Measurements from ENCODE around the gene SDK1.

SDK1 gene

DNA sequence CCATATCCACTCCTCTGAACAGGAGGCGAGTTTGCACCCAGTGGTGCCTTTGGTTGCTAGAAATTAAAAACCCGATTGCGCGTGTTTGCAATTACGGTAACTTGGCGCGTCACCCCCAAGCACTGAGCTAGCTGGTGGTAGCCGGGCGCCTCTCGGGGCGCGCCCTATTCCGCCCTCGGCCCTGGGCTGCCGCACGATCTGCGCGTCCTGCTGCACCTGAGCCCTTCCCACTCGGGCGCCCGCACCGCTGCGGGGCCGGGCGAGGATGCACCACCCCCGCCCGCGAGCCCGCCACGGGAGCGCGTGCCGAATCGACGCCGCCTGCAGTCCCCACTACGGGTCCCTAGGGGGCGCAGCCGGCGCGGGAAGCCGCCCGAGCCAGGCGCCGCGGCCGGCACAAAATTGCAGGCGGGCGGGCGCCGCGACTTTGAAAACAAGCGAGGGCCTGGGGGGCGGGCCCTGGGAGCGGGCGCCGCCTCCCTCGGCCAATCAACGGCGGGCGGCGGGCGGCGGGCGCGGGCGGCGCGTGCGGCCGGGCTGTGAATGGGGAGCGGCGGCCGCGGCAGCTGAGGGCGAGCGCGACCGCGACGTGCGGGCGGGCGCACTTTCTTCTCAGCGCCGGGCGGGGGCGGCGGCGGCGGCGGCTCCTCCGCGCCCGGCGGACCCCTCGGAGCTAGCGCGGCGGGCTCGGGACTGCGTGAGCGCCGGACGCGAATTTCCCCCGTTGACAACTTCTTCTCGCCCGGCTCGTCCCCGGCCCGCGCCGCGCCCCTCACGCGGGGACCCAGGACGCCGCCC is at the start of gene SDK1:
Gene SDK1, plus strand, starts transcription at position 602 of the 798 bp plus-strand sequence. CDS start 335 bp downstream, outside the sequence.
- DNase-seq, result peak; percentile 56

- no peak for DNase-seq
These were observed 46.3 kb upstream of the SDK1 start for GRCh38 chr7:3254718-3255117.

DNA sequence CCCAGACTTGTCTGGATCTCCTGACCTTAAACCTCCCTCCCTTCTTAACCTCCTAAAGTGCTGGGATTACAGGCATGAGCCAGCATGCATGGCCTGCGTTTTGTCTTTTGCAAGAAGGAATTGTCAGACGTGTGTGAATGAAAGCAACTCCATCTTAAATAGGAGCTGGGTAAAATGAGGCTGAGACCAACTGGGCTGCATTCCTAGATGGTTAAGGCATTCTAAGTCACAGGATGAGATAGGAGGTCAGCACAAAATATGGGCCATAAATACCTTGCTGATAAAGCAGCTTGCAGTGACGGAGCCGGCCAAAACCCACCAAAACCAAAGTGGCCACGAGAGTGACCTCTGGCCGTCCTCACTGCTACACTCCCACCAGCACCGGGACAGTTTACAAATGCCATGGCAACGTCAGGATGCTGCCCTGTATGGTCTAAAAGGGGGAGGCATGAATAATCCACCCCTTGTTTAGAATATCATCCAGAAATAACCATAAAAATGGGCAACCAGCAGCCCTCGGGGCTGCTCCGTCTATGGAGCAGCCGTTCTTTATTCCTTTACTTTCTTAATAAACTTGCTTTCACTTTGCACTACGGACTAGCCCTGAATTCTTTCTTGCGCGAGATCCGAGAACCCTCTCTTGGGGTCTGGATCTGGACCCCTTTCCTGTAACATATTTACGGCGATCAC is 41.2 kb upstream of the SDK1 start:
- DNase-seq, result no peak

GRCh38 chr7:3260401-3260715 is 40.7 kb upstream of the SDK1 start:
- no peak for DNase-seq

DNA sequence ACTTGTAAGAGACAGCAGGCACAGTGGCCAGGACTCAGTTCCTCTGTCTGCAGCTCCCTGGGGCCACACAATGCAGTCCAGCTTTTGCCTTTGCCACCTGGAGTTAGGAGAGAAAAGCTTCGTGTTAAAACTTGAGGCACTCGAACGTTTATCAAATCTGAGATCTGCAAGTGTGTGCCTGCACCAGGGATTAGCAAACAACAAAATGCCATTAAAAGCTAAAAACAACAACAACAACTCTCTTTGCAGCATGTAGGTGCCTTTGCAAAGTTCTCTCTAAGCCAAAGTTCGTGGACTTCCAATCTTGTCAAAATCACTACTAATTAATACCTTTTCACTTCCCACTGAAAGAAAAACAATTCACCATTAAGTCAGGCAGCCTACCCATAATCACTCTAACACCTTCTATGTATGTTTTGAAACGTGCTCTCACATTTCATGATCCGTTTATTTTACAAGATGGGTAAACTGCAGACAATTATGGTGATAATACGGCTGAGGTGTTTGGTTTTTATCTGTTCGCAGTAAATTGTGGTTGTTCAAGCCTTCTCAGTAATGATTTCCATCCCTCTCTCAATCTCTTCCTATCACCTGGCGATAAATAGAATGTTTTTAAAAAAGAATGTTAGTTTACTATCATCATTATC is 36.2 kb upstream of the SDK1 start:
- no peak for DNase-seq

GRCh38 chr7:3265388-3265787 is 35.7 kb upstream of the SDK1 start:
- no peak for DNase-seq

DNA sequence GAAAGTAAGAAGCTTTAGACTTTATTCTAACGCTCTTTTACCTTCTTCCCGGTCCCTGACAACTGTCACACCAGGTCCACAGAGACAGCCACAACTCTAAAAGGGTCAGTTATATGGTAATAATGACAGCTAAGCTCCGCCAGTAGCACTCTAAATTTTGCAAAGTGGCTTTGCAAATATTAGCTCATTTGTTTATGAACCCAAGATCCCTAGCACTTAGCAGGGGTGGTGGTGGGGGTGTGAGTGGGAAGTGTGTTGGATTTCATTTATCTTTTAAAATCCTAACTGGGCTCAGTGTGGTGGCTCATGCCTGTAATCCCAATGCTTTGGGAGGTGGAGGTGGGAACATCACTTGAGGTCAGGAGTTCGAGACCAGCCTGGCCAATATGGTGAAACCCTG is 34.8 kb upstream of the SDK1 start:
- DNase-seq, result no peak

DNA sequence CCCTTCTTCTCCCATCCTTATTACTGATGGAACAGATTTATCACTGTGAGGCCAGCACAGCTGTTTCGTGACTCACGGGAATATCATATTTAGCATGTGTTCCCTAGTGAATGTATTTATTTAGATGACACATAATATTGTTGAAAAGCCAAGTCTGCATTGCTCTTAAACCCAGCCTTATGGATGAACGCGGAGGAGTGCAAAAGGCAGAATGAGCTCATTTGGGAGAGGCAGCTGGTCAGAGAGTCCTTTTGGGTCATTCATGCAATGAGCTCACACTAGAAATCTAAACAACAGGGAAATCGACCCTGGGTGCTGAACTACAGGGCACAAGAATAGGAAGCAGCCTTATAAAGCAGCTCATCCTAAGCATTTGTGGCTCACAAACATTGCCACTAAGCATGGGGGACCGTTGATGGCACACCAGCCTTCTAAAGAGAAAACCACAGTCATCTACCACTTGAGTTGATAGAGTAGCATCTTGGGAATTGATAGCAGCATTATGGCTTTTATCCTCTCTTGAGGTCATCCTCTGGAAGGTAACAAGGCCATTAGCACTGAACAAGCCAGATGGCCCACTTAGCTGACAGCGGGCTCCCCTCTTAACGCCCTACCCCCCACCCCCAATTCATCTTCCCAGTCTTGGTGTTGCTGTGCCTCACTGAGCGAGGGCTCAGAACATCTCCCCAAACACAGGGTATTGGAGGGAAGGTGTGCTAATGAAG is 32.9 kb upstream of the SDK1 start:
- no peak for DNase-seq

DNA sequence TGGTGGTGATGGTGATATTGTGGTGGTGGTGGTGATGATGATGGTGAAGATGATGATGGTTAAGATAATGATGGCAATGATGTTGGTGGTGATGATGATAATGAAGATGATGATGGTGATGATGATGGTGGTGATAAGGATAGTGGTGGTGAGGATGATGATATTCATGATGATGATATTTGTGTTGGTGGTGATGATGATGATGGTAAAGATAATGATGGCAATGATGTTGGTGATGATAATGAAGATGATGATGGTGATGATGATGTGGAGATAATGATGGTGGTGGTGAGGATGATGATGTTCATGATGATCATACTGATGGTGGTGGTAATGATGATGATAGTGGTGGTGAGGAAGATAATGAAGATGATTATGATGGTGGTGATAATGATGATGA is 30.7 kb upstream of the SDK1 start:
- no peak for DNase-seq

GRCh38 chr7:3271298-3271697 is 29.8 kb upstream of the SDK1 start:
- DNase-seq, result no peak

DNA sequence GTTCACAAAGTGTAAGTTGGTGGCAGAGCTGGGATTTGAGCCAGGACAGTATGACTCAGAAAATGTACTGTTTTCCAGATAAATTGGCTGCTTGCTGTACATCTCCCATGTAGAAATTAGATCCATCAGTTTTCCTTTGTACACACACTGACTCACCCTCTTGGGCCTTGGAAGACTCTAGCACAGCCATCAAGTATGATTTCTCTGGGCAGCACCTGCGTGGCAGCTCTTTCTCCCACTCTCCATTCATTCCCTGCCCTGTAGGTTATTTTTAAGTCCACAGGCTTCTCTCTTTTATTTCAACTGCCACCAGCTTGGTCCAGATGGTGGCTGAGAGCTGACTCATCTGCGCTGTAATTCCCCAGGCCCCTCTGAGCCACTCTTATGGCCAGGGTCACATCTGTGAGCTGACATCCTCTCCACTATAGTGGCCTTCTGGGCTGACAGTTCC is 28.3 kb upstream of the SDK1 start:
- no peak for DNase-seq

DNA sequence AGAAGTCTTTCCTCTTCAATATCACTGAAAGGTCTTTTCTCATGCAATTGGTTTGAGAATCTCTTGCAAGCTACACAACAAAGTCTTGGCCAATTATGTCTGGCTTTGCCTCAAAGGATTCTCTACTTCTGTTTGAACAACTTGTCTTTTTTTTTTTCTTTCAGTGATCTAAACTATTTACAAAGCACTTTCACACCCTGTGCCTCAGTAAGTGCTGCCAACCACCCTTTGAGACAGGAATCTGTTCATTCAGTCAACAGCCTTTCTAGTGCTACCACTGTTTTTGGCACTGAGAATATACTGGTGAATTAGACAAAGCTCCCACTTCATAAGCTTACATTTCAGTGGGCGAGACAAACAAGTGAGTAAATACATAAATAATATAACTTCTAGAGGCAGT is 26.9 kb upstream of the SDK1 start:
- DNase-seq, result no peak

DNA sequence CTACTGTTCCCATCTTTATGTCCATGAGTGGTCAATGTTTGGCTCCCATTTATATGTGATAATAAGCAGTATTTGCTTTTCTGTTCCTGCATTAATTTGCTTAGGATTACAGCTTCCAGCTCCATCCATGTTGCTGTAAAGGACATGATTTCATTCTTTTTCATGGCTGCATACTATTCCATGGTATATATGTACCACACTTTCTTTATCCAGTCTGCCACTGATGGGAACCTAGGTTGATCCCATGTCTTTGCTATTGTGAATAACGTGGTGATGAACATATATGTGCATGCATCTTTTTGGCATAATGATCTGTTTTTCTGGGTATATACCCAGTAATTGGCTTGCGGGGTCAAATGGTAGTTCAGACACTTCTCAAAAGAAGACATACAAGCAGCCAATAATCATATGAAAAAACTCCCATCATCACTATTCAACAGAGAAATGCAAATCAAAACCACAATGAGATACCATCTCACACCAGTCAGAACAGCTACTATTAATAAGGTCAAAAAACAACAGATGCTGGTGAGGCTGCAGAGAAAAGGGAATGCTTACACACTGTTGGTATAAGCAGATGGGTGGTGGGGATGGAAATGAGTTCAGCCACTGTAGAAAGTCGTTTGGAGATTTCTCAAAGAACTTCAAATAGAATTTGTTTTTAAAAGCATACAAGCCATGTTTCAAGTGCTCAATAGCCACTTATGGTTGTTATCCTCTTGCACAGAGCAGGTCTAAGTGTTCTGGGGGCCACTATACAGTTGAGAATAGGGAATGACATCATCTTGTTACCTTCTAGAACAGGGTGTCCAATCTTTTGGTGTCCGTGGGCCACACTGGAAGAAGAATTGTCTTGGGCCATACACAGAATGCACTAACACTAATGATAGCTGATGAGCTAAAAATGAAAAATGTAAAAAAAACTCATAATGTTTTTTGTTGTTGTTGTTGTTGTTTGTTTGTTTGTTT is 23.2 kb upstream of the SDK1 start:
- DNase-seq, result no peak

DNA sequence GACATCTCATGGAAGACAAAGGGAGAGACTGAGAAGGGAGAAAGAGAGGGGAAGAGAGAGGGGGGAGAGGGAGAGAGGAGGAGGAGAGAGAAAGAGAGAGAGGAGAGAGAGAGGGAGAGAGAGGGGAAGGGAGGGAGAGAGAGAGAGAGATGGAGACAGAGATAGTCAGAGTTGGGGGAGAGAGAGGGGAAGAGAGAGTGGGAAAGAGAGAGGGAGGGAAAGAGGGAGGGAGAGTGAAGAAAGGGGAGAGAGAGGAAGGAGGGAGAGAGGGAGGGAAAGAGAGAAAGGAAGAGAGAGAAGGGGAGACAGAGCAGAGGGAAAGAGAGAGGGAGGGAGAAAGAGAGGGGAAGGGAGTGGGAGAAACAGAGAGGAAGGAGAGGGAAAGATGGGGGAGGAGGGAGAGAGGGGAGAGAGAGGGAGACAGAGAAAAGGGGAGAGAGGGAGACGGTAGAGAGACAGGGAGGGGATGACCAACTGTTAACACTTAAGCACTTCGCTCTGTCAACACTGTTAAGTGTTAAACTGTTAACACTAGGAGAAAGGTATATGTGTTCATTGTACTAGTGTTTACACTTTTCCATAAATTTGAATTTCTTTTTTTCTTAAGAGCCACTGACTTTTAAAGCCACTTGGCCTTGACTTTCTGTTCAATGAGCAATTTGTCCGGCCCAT is 21.8 kb upstream of the SDK1 start:
- DNase-seq, result no peak

DNA sequence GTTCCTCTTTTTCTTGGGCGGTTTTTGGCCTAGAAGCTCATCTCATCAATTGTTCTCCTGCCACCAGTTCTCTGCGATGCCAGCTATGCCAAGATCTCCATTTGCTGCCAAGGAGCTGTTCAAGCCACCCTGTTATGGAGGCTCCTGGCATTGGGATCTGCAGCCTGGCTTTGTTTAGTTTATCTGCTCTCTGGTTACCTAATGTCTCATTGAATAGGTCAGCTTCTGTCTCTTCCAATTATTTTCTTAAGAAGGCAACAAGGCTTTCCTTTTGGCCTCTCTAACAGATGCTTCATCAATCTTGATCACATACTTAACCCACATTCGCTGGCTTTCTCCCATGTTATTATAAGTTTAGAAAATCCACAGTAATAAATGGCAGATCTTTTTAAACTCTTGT is 20.6 kb upstream of the SDK1 start:
- no peak for DNase-seq

DNA sequence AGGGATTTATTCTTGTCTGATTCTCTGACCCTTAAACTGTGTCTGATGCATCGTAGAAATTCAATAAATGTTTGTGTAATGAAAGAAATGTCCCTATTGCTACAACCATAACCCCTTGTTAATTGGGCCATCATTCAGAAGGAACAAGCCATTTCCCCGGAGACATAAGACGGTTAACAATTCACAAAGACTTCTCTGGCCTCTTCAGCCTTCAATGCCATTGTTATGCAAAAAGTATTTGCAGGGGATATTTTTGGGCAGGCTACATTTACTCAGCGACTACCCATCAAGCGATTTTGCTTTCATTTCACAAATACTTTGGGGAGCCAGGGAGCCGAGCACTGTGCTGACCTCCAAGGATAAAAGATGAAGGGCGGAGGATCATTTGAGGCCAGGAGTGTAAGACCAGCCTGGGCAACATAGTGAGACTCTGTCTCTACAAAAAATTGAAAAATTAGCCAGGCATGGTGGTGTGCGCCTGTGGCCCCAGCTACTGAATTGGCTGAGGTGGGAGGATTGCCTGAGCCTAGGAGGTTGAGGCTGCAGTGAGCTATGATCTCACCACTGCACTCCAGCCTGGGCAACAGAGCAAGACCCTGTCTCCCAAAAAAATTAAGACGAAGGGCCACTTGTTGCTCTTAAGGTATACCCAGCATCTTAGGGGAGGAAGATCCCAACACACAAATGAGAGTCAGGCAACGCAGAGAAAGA is 20.0 kb upstream of the SDK1 start:
- no peak for DNase-seq

DNA sequence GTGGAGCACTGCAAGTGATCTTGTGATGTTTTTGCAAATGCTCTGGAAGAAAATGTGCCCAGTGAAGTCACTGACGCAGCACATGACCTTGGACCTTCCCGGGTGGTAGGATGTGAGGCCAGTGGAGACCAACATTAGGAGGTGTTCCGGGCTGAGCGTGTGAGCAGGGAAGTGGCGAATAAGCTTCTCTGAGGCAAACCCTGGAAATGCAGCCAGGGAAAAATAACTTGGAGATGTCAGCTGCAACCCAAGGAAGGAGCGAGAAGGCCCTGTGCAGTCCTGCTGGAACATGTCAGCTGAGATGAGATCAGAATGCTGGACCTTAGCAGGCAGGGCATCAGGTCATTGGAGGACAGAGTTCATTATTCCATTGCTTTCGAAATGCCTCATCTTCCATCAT is 18.6 kb upstream of the SDK1 start:
- no peak for DNase-seq

- DNase-seq, result no peak
These were observed 17.8 kb upstream of the SDK1 start for GRCh38 chr7:3283130-3283704.

DNA sequence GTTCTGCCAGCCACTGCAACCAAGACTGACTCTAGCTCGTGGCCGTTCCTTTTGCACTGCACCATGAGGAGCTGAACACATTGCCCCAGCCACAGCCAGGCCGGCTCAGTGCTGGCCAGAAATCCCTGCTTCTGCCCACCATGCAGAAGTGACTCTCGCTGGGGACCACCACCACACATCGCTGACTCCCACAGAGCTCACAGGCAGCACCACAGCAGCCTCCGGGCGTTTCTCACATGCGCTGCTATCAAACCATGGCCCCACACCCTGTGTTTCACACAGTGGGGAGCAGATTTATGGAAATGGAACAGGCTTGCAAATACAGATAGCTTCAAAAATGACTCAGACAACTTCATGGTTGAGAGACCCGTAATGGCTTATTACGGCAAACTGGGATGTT is 15.4 kb upstream of the SDK1 start:
- no peak for DNase-seq

DNA sequence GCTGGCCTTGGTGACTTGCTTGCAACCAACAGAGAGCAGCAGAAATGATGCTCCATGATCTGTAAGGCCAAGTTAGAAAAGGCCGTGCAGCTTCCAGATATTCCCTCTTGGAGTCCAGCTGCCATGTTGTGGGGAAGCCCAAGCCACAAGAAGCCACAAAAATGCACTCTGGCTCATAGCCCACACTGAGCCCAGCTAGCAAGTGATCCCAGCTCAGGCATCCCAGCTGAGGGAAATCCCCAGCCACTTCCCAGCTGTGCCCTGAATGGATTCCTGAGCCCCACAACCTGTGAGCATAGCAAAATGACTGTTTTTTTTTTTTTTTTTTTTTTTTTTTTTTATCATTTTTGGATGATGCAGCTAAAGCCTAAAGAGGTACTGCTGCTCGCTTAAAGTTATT is 11.1 kb upstream of the SDK1 start:
- DNase-seq, result no peak

- DNase-seq, result no peak
These were observed 8.4 kb upstream of the SDK1 start for GRCh38 chr7:3292694-3293093.

Data from NCI-H2081 treated with DMSO at 0.1 percent for 48 hours (cell line).